LNCaP clone FGC (cell line): ENCODE measurements around the gene SPA17.

ENCODE experiments used
- DNase-seq: peaks from one replicate; pipeline ENCODE4 v3.0.0-alpha.2; 2011; ENCODE audit warnings: low read depth
- H3K4me3 ChIP-seq: 2 replicates; pipeline ENCODE4 v1.5.1; 2011; ENCODE audit warnings: mild to moderate bottlenecking, low read depth, low read length, control low read depth
- CTCF ChIP-seq: IDR thresholded peaks from 2 replicates; pipeline ENCODE4 v1.5.1; 2012; ENCODE audit warnings: mild to moderate bottlenecking; ENCODE audit not compliant: control insufficient read depth, insufficient read depth; ENCODE audit errors: extremely low read depth

SPA17 gene

GRCh38 chr11:124732230-124732629 lies 58.5 kb downstream of the SPA17 start:
- DNase-seq, result no peak
- no peak overlapping the region for H3K4me3 ChIP-seq
- TF ChIP-seq CTCF, result no peak

- no peak overlapping the region for H3K4me3 ChIP-seq
- TF ChIP-seq CTCF, result no peak
- DNase-seq, result no peak
These were observed 63.0 kb downstream of the SPA17 start for GRCh38 chr11:124736736-124737135.

GRCh38 chr11:124737638-124738305 lies 64.1 kb downstream of the SPA17 start:
- no peak overlapping the region for H3K4me3 ChIP-seq
- TF ChIP-seq CTCF, result no peak
- no peak for DNase-seq

GRCh38 chr11:124738713-124739478 lies 65.2 kb downstream of the SPA17 start:
- TF ChIP-seq CTCF, result no peak
- peak overlapping the region; percentile 57 for H3K4me3 ChIP-seq
- DNase-seq, result no peak

GRCh38 chr11:124739479-124740276 lies 66.0 kb downstream of the SPA17 start, which contains the start of gene NRGN:
Gene NRGN (plus strand): TSS chr11:124739942. CDS start chr11:124740085, 143 bp downstream.
- H3K4me3 ChIP-seq, result peak within 1 kb of the TSS; percentile 57
- no peak for TF ChIP-seq CTCF
- DNase-seq, result peak; percentile 45

GRCh38 chr11:124740277-124740882 lies 66.7 kb downstream of the SPA17 start:
- no peak for TF ChIP-seq CTCF
- no peak for DNase-seq
- peak overlapping the region; percentile 57 for H3K4me3 ChIP-seq
